ENCODE results near the gene LAMC3. TPM values are rescaled to one million over a fixed set of nuclear protein-coding genes. Genes with fewer than 3 reads are reported as not detected.

LAMC3 gene
- total and polyA plus RNA-seq, 8 donors, result 0.61 to 9.6 (median 0.93) TPM; not detected in 1

- Histone ChIP-seq H3K4me3 (no peak overlapping the region), H3K4me1 (no peaks in the 10 kb centered on the region), H3K9me3 (no peaks in the 10 kb centered on the region), H3K36me3 (no peaks in the 10 kb centered on the region), H3K27me3 (peaks cover 0 to 68% (median 12%) of the 10 kb centered on the region in 3 donors), H3K27ac (no peak overlapping the region)
- TF ChIP-seq EP300 (IDR thresholded peaks at IDR 0.05) (no peak), CTCF (IDR thresholded peaks at IDR 0.05) (no peak), POLR2AphosphoS5 (IDR thresholded peaks at IDR 0.05) (no peak), POLR2A (IDR thresholded peaks at IDR 0.05) (no peak)
- 85 to 94% (median 88%) methylated on average over 5 of the region's 5 CpGs for WGBS, 5 donors
- intact Hi-C loops (cut with DNase I; ENCODE audit: low total_unique reads), result no loop called here
- no peak for DNase-seq
Observed at GRCh38 chr9:130975156-130975555, 33.8 kb upstream of the LAMC3 start.

- H3K36me3 ChIP-seq, result no peaks in the 10 kb centered on the region
- WGBS, 5 donors, result 66 to 81% (median 76%) methylated on average over 9 to 13 of the region's 13 CpGs
- intact Hi-C loops (cut with DNase I; ENCODE audit: low total_unique reads), result no loop called here
- no peak overlapping the region for H3K27ac ChIP-seq
- DNase-seq, result no peak
- no peak for TF ChIP-seq EP300 (IDR thresholded peaks at IDR 0.05)
- TF ChIP-seq CTCF (IDR thresholded peaks at IDR 0.05), result no peak
- TF ChIP-seq POLR2A (IDR thresholded peaks at IDR 0.05), result no peak
- TF ChIP-seq POLR2AphosphoS5 (IDR thresholded peaks at IDR 0.05), result no peak
- H3K27me3 ChIP-seq, result peaks cover 0 to 74% (median 12%) of the 10 kb centered on the region in 3 donors
- H3K9me3 ChIP-seq, result no peaks in the 10 kb centered on the region
- H3K4me1 ChIP-seq, result no peaks in the 10 kb centered on the region
- no peak overlapping the region for H3K4me3 ChIP-seq
Observed at GRCh38 chr9:130975932-130976841, 32.8 kb upstream of the LAMC3 start.

DNA sequence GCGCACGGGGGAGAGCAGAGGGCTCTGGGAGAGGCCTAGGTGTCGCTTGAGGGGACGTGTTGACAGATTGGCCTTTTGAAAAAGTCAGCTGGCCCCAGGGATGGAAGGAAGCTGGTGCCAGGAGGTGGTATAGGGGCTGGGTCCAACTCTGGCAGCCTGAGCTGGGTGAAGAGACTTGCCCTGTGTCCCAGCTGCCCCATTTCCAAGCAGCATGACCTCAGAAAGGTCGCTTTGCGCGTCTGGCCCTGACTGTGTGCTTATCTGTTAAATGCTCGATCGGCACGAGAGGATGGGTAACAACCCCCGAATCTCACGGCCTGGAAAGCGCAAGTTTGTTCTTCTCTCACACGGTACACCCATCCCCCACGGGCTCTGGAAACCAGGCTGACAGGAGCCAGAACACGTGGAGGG is 31.2 kb upstream of the LAMC3 start:
- no peak overlapping the region for H3K4me3 ChIP-seq
- no peak for TF ChIP-seq POLR2AphosphoS5 (IDR thresholded peaks at IDR 0.05)
- TF ChIP-seq EP300 (IDR thresholded peaks at IDR 0.05), result no peak
- TF ChIP-seq POLR2A (IDR thresholded peaks at IDR 0.05), result no peak
- no peak for TF ChIP-seq CTCF (IDR thresholded peaks at IDR 0.05)
- no peaks in the 10 kb centered on the region for H3K4me1 ChIP-seq
- no peak overlapping the region for H3K27ac ChIP-seq
- no peaks in the 10 kb centered on the region for H3K9me3 ChIP-seq
- no peak for DNase-seq
- H3K36me3 ChIP-seq, result no peaks in the 10 kb centered on the region
- H3K27me3 ChIP-seq, result peaks cover 0 to 63% (median 10%) of the 10 kb centered on the region in 3 donors
- 42 to 64% (median 52%) methylated on average over 16 of the region's 16 CpGs for WGBS, 5 donors
- intact Hi-C loops (cut with DNase I; ENCODE audit: low total_unique reads), result no loop called here

GRCh38 chr9:130979591-130980385 is 29.2 kb upstream of the LAMC3 start:
- Histone ChIP-seq H3K9me3 (no peaks in the 10 kb centered on the region), H3K4me3 (no peak overlapping the region), H3K36me3 (no peaks in the 10 kb centered on the region), H3K27ac (no peak overlapping the region), H3K4me1 (no peaks in the 10 kb centered on the region), H3K27me3 (peaks cover 0 to 43% (median 0%) of the 10 kb centered on the region in 3 donors)
- no peak for DNase-seq
- intact Hi-C loops (cut with DNase I; ENCODE audit: low total_unique reads), result no loop called here
- TF ChIP-seq POLR2AphosphoS5 (IDR thresholded peaks at IDR 0.05) (no peak), CTCF (IDR thresholded peaks at IDR 0.05) (no peak), POLR2A (IDR thresholded peaks at IDR 0.05) (no peak), EP300 (IDR thresholded peaks at IDR 0.05) (no peak)
- 83 to 84% (median 83%) methylated on average over 20 of the region's 20 CpGs for WGBS, 5 donors

All from stomach (tissue), 9 donors.